Gastroesophageal sphincter (tissue), 3 donors: ENCODE data around the gene RNF180.

Source experiments
- CTCF ChIP-seq, 4 experiments: fragments of 200-600 bp in 2 of 4; fragments of 450-650 bp in 2 of 4; sonication (generic) in 1 of 4; IDR thresholded peaks; one replicate each; pipeline ENCODE4 v1.5.1; 2017 to 2019; ENCODE audit warnings: antibody characterized with exemption in 4 of 4, mild to moderate bottlenecking in 2 of 4, moderate library complexity in 2 of 4
- EP300 ChIP-seq: sonication (generic); formaldehyde crosslinking; IDR thresholded peaks from one replicate; pipeline ENCODE4 v1.6.1; 2017; ENCODE audit warnings: antibody characterized with exemption, mild to moderate bottlenecking
- POLR2A ChIP-seq, 2 donors: fragments of 450-650 bp; IDR thresholded peaks; one replicate each; pipeline ENCODE4 v1.6.1; 2017; ENCODE audit warnings: antibody characterized with exemption in 2 of 2, mild to moderate bottlenecking in 2 of 2, moderate library complexity in 1 of 2

GRCh38 chr5:64269164-64269563, 103.5 kb downstream of the RNF180 start:
- no peak for TF ChIP-seq CTCF (IDR thresholded peaks at IDR 0.05)
- TF ChIP-seq POLR2A (IDR thresholded peaks at IDR 0.05): no peak
- no peak for TF ChIP-seq EP300
